GM12865 (cell line): Measurements from ENCODE around the gene TBL1Y.

Source experiments
- DNase-seq: peaks from one replicate; pipeline ENCODE4 v3.0.0; 2010; ENCODE audit warnings: low read depth
- H3K4me3 ChIP-seq: 2 replicates; pipeline ENCODE4 v1.5.1; 2011; ENCODE audit warnings: mild to moderate bottlenecking, low read depth, low read length, control low read depth
- TF ChIP-seq, protein P1 (sequence below): IDR thresholded peaks from 2 replicates; pipeline ENCODE4 v1.5.1; 2011; ENCODE audit warnings: low read length, control low read depth, low read depth, inconsistent platforms; ENCODE audit not compliant: insufficient read depth; ENCODE audit errors: missing control alignments

The TBL1Y gene

DNA sequence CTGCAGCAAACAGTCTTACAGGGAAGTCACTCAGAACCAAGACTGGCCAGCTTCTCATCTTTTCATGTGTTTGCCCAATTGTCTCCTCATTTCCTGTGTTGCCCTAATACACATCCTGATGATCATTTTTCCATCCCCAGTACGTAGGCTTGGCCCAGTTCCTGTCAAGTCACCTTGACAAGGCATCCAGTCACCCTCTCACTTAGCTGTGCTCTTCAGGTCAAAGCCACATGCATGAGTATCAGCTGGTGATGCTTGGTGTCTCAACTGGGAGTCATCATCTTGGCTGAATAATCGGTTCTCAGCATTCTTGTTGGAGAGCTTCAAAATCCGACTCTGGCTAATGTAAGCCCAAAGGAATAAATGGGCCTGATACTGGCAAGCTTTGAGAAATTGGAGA lies 186.5 kb downstream of the TBL1Y start:
- TF ChIP-seq, protein P1, sequence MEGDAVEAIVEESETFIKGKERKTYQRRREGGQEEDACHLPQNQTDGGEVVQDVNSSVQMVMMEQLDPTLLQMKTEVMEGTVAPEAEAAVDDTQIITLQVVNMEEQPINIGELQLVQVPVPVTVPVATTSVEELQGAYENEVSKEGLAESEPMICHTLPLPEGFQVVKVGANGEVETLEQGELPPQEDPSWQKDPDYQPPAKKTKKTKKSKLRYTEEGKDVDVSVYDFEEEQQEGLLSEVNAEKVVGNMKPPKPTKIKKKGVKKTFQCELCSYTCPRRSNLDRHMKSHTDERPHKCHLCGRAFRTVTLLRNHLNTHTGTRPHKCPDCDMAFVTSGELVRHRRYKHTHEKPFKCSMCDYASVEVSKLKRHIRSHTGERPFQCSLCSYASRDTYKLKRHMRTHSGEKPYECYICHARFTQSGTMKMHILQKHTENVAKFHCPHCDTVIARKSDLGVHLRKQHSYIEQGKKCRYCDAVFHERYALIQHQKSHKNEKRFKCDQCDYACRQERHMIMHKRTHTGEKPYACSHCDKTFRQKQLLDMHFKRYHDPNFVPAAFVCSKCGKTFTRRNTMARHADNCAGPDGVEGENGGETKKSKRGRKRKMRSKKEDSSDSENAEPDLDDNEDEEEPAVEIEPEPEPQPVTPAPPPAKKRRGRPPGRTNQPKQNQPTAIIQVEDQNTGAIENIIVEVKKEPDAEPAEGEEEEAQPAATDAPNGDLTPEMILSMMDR: no peak
- H3K4me3 ChIP-seq: no peak overlapping the region
- DNase-seq: no peak

DNA sequence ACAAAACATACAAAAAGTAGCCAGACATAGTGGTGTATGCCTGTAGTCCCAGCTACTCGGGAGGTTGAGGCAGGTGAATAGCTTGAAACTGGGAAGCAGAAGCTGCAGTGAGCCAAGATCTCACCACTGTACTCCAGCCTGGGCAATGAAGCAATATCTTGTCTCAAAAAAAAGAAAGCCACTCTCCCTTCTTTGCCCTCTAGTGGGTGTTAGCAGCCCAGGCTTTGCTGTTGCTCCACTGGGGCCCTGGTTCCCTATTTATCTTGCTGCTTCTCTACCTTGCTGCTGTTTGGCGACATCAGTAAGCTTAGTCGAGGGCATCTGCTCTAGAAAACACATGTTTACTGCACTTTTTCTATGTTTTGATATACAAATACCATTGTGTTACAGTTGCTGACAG lies 189.2 kb downstream of the TBL1Y start:
- no peak for DNase-seq
- TF ChIP-seq, protein P1: no peak
- no peak overlapping the region for H3K4me3 ChIP-seq

DNA sequence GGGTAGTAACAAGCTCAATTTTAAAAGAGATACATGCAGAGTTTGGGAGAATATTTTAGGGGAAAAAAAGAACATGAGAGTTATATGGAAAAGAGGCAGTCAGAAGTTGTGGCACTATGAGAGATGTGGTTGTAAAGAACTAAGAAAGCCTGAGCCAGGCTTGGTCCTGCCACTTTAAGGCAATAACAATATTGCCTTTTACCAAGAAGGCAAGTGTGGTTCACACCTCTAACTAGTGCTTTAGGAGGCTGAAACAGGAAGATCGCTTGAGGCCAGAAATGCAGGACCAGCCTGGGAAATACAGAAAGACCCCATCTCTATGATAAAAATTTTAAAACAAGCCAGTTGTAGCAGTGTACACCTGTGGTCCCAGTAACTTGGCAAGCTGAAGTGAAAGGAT lies 192.2 kb downstream of the TBL1Y start:
- TF ChIP-seq, protein P1: no peak

DNA sequence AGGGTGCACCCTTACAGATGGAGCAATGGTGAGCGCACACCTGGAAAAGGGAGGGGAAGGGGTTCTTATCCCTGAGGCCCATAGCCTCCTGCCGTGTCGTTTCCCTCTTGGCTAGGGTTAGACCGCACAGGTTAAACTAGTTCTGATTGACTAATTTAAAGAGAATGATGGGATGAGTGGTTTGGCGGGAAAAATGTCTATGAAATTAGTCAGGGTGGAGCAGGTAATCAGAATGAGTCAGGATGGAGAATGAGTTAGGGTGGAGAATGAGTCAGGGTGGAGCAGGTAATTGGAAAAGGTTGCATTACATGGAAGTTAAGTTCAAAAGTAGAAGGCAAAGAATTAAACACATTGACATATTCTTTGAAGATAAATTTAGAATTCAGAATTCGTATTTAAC lies 196.7 kb downstream of the TBL1Y start:
- TF ChIP-seq, protein P1: no peak
- no peak for DNase-seq
- no peak overlapping the region for H3K4me3 ChIP-seq

More for the DNA sequence above, 192.2 kb downstream of the TBL1Y start:
- no peak overlapping the region for H3K4me3 ChIP-seq
- DNase-seq: no peak

DNA sequence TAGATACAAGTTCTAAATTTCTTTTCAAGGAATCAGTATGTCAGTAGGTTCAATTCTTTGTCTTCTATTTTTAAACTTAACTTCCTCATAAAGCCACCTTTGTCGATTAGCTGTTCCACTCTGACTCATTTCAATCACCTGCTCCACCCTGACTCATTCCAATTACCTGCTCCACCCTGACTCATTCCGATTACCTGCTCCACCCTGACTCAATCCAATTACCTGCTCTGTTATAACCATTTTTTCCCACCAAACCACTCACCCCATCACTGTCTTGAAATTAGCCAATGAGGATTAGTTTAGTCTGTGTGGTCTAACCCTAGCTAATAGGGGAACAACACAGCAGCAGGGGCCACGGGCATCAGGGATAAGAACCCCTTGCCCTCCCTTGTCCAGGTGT lies 199.6 kb downstream of the TBL1Y start:
- DNase-seq: no peak
- H3K4me3 ChIP-seq: no peak overlapping the region
- TF ChIP-seq, protein P1: no peak

DNA sequence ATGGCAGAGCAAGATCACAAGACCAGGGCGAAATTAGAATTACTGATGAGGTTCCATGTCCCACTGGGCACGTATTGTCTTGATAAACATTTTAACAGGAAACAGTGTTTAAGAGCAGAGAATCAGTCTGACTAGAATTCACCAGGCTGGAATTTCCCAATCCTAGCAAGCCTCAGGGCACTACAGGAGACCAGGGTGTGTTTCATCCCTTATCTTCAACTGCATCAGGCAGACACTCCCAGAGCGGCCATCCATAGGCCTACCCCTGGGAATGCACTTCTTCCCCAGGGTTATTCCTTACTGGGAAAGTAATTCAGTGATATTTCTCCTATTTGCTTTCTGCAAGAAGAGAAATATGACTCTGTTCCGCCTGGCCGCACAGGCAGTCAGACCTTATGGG lies 205.4 kb downstream of the TBL1Y start:
- DNase-seq: no peak
- TF ChIP-seq, protein P1: no peak
- no peak overlapping the region for H3K4me3 ChIP-seq

DNA sequence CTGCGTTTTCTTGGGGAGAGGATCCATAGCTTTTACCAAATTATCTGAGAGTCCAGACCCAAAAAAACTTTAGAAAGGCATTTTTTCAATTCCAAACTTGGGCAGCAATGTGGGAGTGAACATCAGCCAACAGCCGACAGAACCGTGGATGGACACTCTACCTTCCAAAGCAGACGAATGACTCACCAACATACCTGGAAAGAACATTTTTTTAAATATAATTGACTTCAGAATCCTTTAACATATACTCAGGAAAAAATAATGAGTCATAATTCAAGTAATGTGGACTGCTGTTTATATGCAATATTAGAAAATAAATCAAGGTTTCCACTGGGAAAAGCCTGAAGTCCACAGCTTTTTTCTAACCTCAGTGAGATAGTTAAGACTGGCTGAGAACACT lies 211.7 kb downstream of the TBL1Y start:
- DNase-seq: no peak
- no peak overlapping the region for H3K4me3 ChIP-seq
- TF ChIP-seq, protein P1: no peak
